Natural killer cell (primary cell): Measurements from ENCODE around the gene C2orf15. TPM values are rescaled to one million over a fixed set of nuclear protein-coding genes. Genes with fewer than 3 reads are reported as not detected.

Experiments used
- ATAC-seq, 3 donors: fragments of 150-1000 bp in 2 of 3; fragments of 200-7000 bp in 1 of 3; cut with Tn5 transposase; 1 replicate in 1 of 3; 2 replicates in 2 of 3; pipeline ENCODE4 v1.10.0; 2021; ENCODE audit warnings: mild to moderate bottlenecking in 2 of 3, moderate library complexity in 2 of 3
- DNase-seq, 2 donors: peaks; one replicate each; pipeline versions ENCODE4 v3.0.0 to v3.0.0-alpha.2; 2013 to 2021; ENCODE audit warnings: mixed read lengths in 1 of 2
- H3K27ac ChIP-seq: one replicate; pipeline ENCODE4 v1.5.1; 2013; ENCODE audit warnings: mild to moderate bottlenecking, low read length
- H3K27me3 ChIP-seq: one replicate; pipeline ENCODE4 v1.6.1; 2013; ENCODE audit warnings: low read length; ENCODE audit not compliant: control insufficient read depth, insufficient read depth
- H3K36me3 ChIP-seq: one replicate; pipeline ENCODE4 v1.6.1; 2013; ENCODE audit warnings: low read length; ENCODE audit not compliant: control insufficient read depth, insufficient read depth
- H3K4me1 ChIP-seq: one replicate; pipeline ENCODE4 v1.6.1; 2013; ENCODE audit warnings: low read length; ENCODE audit not compliant: control insufficient read depth, insufficient read depth
- H3K4me3 ChIP-seq: one replicate; pipeline ENCODE4 v1.5.1; 2013; ENCODE audit warnings: low read length
- H3K9me3 ChIP-seq: one replicate; pipeline ENCODE4 v1.6.1; 2013; ENCODE audit warnings: low read length; ENCODE audit not compliant: control insufficient read depth, insufficient read depth
- H3K27ac Mint-ChIP-seq, 2 donors: one replicate each; pipeline ENCODE4 v1.8.0; 2022; ENCODE audit warnings: mild to moderate bottlenecking in 2 of 2, mixed read lengths in 2 of 2, moderate library complexity in 1 of 2
- H3K27me3 Mint-ChIP-seq, 2 donors: one replicate each; pipeline ENCODE4 v1.8.0; 2022; ENCODE audit warnings: low read depth in 2 of 2, mixed read lengths in 2 of 2
- H3K36me3 Mint-ChIP-seq: one replicate; pipeline ENCODE4 v1.8.0; 2022; ENCODE audit warnings: mixed read lengths
- H3K4me1 Mint-ChIP-seq, 2 donors: one replicate each; pipeline ENCODE4 v1.8.0; 2022; ENCODE audit warnings: mixed read lengths in 2 of 2
- H3K4me3 Mint-ChIP-seq: one replicate; pipeline ENCODE4 v1.8.0; 2022; ENCODE audit warnings: mild to moderate bottlenecking, moderate library complexity, mixed read lengths
- H3K9me3 Mint-ChIP-seq, 2 donors: one replicate each; pipeline ENCODE4 v1.8.0; 2022; ENCODE audit warnings: mixed read lengths in 2 of 2
- CTCF ChIP-seq: fragments of 200-600 bp; IDR thresholded peaks from one replicate; pipeline ENCODE4 v1.8.0; 2022; ENCODE audit warnings: antibody characterized with exemption
- WGBS: methylation state at CpG from one replicate; pipeline ENCODE4 v1.1.7; 2013; ENCODE audit warnings: missing lambda C conversion rate; ENCODE audit not compliant: insufficient coverage; 5-methylcytosine and 5-hydroxymethylcytosine counted together
- intact Hi-C: fragments of 100-400 bp; cut with micrococcal nuclease; formaldehyde crosslinking; loops from one replicate; pipeline ENCODE4 v1.14.2; 2022
- total RNA-seq, 4 donors: library from RNA; stranded (reverse); fragments of 120-200 nt in 1 of 4; gene quantifications; one replicate each; pipeline versions ENCODE4 v1.2.3 to v1.2.4, GENCODE V29; 2013 to 2022

The C2orf15 gene
- total RNA-seq, 3 donors from 2014 or later (not counting 1 experiment from before 2014, with no cell fraction given): 1.3 to 2.6 (median 1.9) TPM

GRCh38 chr2:99104006-99104405 is 37.5 kb upstream of the C2orf15 start:
- no peaks in the 10 kb centered on the region for H3K4me1 Mint-ChIP-seq
- H3K27ac Mint-ChIP-seq: no peak overlapping the region
- Histone ChIP-seq H3K27ac (no peak overlapping the region), H3K4me1 (no peaks in the 10 kb centered on the region), H3K27me3 (no peaks in the 10 kb centered on the region), H3K9me3 (no peaks in the 10 kb centered on the region), H3K4me3 (no peak overlapping the region), H3K36me3 (no peaks in the 10 kb centered on the region)
- no peak for ATAC-seq
- H3K9me3 Mint-ChIP-seq: no peaks in the 10 kb centered on the region
- TF ChIP-seq CTCF: no peak
- H3K27me3 Mint-ChIP-seq: no peaks in the 10 kb centered on the region
- WGBS: 77% methylated on average over 2 of the region's 2 CpGs
- no peak overlapping the region for H3K4me3 Mint-ChIP-seq
- intact Hi-C loops: no loop called here
- H3K36me3 Mint-ChIP-seq: no peaks in the 10 kb centered on the region
- no peak for DNase-seq

- intact Hi-C loops: no loop called here
- TF ChIP-seq CTCF: no peak
- DNase-seq (no peak), ATAC-seq (no peak)
- no peak overlapping the region for H3K4me3 ChIP-seq
- H3K27me3 Mint-ChIP-seq: no peaks in the 10 kb centered on the region
- H3K27ac ChIP-seq: no peak overlapping the region
- H3K27me3 ChIP-seq: no peaks in the 10 kb centered on the region
- H3K4me1 ChIP-seq: no peaks in the 10 kb centered on the region
- 48% methylated on average over 2 of the region's 2 CpGs for whole genome bisulfite sequencing
- H3K9me3 ChIP-seq: no peaks in the 10 kb centered on the region
- no peaks in the 10 kb centered on the region for H3K36me3 ChIP-seq
- H3K36me3 Mint-ChIP-seq: no peaks in the 10 kb centered on the region
- H3K9me3 Mint-ChIP-seq: no peaks in the 10 kb centered on the region
- no peak overlapping the region for H3K4me3 Mint-ChIP-seq
- no peak overlapping the region for H3K27ac Mint-ChIP-seq
- H3K4me1 Mint-ChIP-seq: no peaks in the 10 kb centered on the region
Measured at GRCh38 chr2:99106913-99107312, 34.6 kb upstream of the C2orf15 start.

- Histone ChIP-seq H3K36me3 (no peaks in the 10 kb centered on the region), H3K4me3 (no peak overlapping the region), H3K27me3 (no peaks in the 10 kb centered on the region), H3K27ac (no peak overlapping the region), H3K9me3 (no peaks in the 10 kb centered on the region), H3K4me1 (no peaks in the 10 kb centered on the region)
- DNase-seq (no peak), ATAC-seq (no peak)
- H3K4me3 Mint-ChIP-seq: no peak overlapping the region
- H3K4me1 Mint-ChIP-seq: no peaks in the 10 kb centered on the region
- H3K27ac Mint-ChIP-seq: no peak overlapping the region
- no peak for TF ChIP-seq CTCF
- H3K36me3 Mint-ChIP-seq: no peaks in the 10 kb centered on the region
- peaks cover 0 to 6% of the 10 kb centered on the region in 2 donors for H3K27me3 Mint-ChIP-seq
- no peaks in the 10 kb centered on the region for H3K9me3 Mint-ChIP-seq
- no CpG with 5 or more reads among the region's 2 CpGs for WGBS
- intact Hi-C loops: no loop called here
Measured at GRCh38 chr2:99111236-99111635, 30.3 kb upstream of the C2orf15 start.

GRCh38 chr2:99111945-99112344 is 29.6 kb upstream of the C2orf15 start:
- H3K27ac Mint-ChIP-seq: no peak overlapping the region
- Histone ChIP-seq H3K36me3 (no peaks in the 10 kb centered on the region), H3K27ac (no peak overlapping the region), H3K4me1 (no peaks in the 10 kb centered on the region), H3K4me3 (no peak overlapping the region), H3K9me3 (no peaks in the 10 kb centered on the region), H3K27me3 (no peaks in the 10 kb centered on the region)
- H3K9me3 Mint-ChIP-seq: no peaks in the 10 kb centered on the region
- H3K4me3 Mint-ChIP-seq: no peak overlapping the region
- intact Hi-C loops: no loop called here
- ATAC-seq (no peak), DNase-seq (no peak)
- peaks cover 0 to 6% of the 10 kb centered on the region in 2 donors for H3K27me3 Mint-ChIP-seq
- H3K4me1 Mint-ChIP-seq: no peaks in the 10 kb centered on the region
- no CpG with 5 or more reads among the region's 1 CpG for WGBS
- TF ChIP-seq CTCF: no peak
- H3K36me3 Mint-ChIP-seq: no peaks in the 10 kb centered on the region
